H9 (cell line): ENCODE measurements around the gene SLA2. TPM values are rescaled to one million over a fixed set of nuclear protein-coding genes. Genes with fewer than 3 reads are reported as not detected.
"Not testable (repeated sequence)": the region's sequence is repeated elsewhere in the genome, so short reads cannot be mapped to it uniquely, and the experiment has no call there.

Experiments used
- DNase-seq: peaks from one replicate; pipeline ENCODE4 v3.0.0-alpha.2; 2017
- H2AFZ ChIP-seq: one replicate; pipeline ENCODE4 v1.6.1; 2013; ENCODE audit warnings: mild to moderate bottlenecking, low read length, control low read depth, moderate library complexity
- H2AK5ac ChIP-seq: 2 replicates; pipeline ENCODE4 v1.6.1; 2013; ENCODE audit warnings: low read length, control low read depth, mixed read lengths; ENCODE audit not compliant: insufficient read length
- H2BK120ac ChIP-seq: one replicate; pipeline ENCODE4 v1.6.1; 2013; ENCODE audit warnings: low read depth, mild to moderate bottlenecking, low read length, control low read depth, inconsistent platforms; ENCODE audit not compliant: poor library complexity, severe bottlenecking
- H2BK12ac ChIP-seq: 2 replicates; pipeline ENCODE4 v1.6.1; 2013; ENCODE audit warnings: low read length, control low read depth, mixed read lengths, low read depth; ENCODE audit not compliant: insufficient read length
- H2BK15ac ChIP-seq: 2 replicates; pipeline ENCODE4 v1.6.1; 2013; ENCODE audit warnings: low read depth, low read length, control low read depth
- H2BK20ac ChIP-seq: one replicate; pipeline ENCODE4 v1.6.1; 2013; ENCODE audit warnings: low read depth, mild to moderate bottlenecking, low read length, control low read depth, inconsistent platforms; ENCODE audit not compliant: poor library complexity, severe bottlenecking
- H2BK5ac ChIP-seq: 2 replicates; pipeline ENCODE4 v1.6.1; 2013; ENCODE audit warnings: low read length, control low read depth, mixed read lengths; ENCODE audit not compliant: insufficient read length
- H3K14ac ChIP-seq: 2 replicates; pipeline ENCODE4 v1.6.1; 2013; ENCODE audit warnings: low read length, control low read depth; ENCODE audit not compliant: insufficient read depth
- H3K18ac ChIP-seq: 2 replicates; pipeline ENCODE4 v1.6.1; 2013; ENCODE audit warnings: low read depth, mild to moderate bottlenecking, mixed read lengths, low read length, control low read depth; ENCODE audit not compliant: insufficient read length
- H3K23ac ChIP-seq: 2 replicates; pipeline ENCODE4 v1.6.1; 2013; ENCODE audit warnings: low read length, control low read depth, mixed read lengths, low read depth; ENCODE audit not compliant: insufficient read length
- H3K23me2 ChIP-seq: 2 replicates; pipeline ENCODE4 v1.6.1; 2013; ENCODE audit warnings: low read depth, mild to moderate bottlenecking, mixed read lengths, low read length, control low read depth; ENCODE audit not compliant: insufficient read length, poor library complexity, severe bottlenecking
- H3K27ac ChIP-seq: 2 replicates; pipeline ENCODE4 v1.5.1; 2013; ENCODE audit warnings: low read length, control low read depth, mixed read lengths, low read depth; ENCODE audit not compliant: insufficient read length
- H3K27me3 ChIP-seq: 2 replicates; pipeline ENCODE4 v1.6.1; 2013; ENCODE audit warnings: low read length, control low read depth, inconsistent platforms; ENCODE audit not compliant: insufficient read depth
- H3K4ac ChIP-seq: 2 replicates; pipeline ENCODE4 v1.6.1; 2013; ENCODE audit warnings: low read depth, mild to moderate bottlenecking, control low read depth, inconsistent platforms, low read length, moderate library complexity
- H3K4me1 ChIP-seq: 2 replicates; pipeline ENCODE4 v1.6.1; 2013; ENCODE audit warnings: low read length, control low read depth, inconsistent platforms; ENCODE audit not compliant: insufficient read depth
- H3K4me2 ChIP-seq: 2 replicates; pipeline ENCODE4 v1.6.1; 2013; ENCODE audit warnings: low read length, control low read depth, mixed read lengths; ENCODE audit not compliant: insufficient read length, insufficient read depth
- H3K56ac ChIP-seq: 2 replicates; pipeline ENCODE4 v1.6.1; 2013; ENCODE audit warnings: low read depth, mild to moderate bottlenecking, mixed read lengths, low read length, control low read depth; ENCODE audit not compliant: insufficient read length
- H3K79me1 ChIP-seq: 2 replicates; pipeline ENCODE4 v1.6.1; 2013; ENCODE audit warnings: low read depth, mild to moderate bottlenecking, moderate library complexity, low read length, control low read depth, inconsistent platforms; ENCODE audit not compliant: insufficient read depth, poor library complexity, severe bottlenecking
- H3K79me2 ChIP-seq: 2 replicates; pipeline ENCODE4 v1.6.1; 2013; ENCODE audit warnings: low read length, control low read depth, inconsistent platforms; ENCODE audit not compliant: insufficient read depth
- H3K9ac ChIP-seq: 2 replicates; pipeline ENCODE4 v1.6.1; 2013; ENCODE audit warnings: low read length, control low read depth, mixed read lengths; ENCODE audit not compliant: insufficient read length; ENCODE audit errors: extremely low read depth
- H3K9me3 ChIP-seq: one replicate; pipeline ENCODE4 v1.6.1; 2013; ENCODE audit warnings: low read depth, low read length, inconsistent platforms; ENCODE audit not compliant: control insufficient read depth
- H3T11ph ChIP-seq: one replicate; pipeline ENCODE4 v1.6.1; 2013; ENCODE audit warnings: mild to moderate bottlenecking, low read length, control low read depth, inconsistent platforms
- H4K20me1 ChIP-seq: one replicate; pipeline ENCODE4 v1.6.1; 2013; ENCODE audit not compliant: control insufficient read depth, insufficient read length, insufficient read depth
- H4K5ac ChIP-seq: 2 replicates; pipeline ENCODE4 v1.6.1; 2013; ENCODE audit warnings: low read depth, mild to moderate bottlenecking, mixed read lengths, low read length, control low read depth; ENCODE audit not compliant: insufficient read length
- H4K8ac ChIP-seq: replicated peaks from 2 replicates; pipeline ENCODE4 v1.6.1; 2013; ENCODE audit warnings: low read length, control low read depth, mixed read lengths, low read depth; ENCODE audit not compliant: insufficient read length
- H4K91ac ChIP-seq: 2 replicates; pipeline ENCODE4 v1.6.1; 2013; ENCODE audit warnings: low read depth, mild to moderate bottlenecking, moderate library complexity, mixed read lengths, low read length, control low read depth; ENCODE audit not compliant: insufficient read length
- H3K27ac Mint-ChIP-seq, 3 experiments: 2 replicates in 2 of 3; 3 replicates in 1 of 3; pipeline ENCODE4 v1.8.0; 2020 to 2021; ENCODE audit warnings: mixed read lengths in 3 of 3, mild to moderate bottlenecking in 1 of 3, moderate library complexity in 1 of 3
- H3K27me3 Mint-ChIP-seq: 2 replicates; pipeline ENCODE4 v1.8.0; 2021; ENCODE audit warnings: low read depth, mild to moderate bottlenecking, moderate library complexity, mixed read lengths
- H3K36me3 Mint-ChIP-seq, 3 experiments: 2 replicates in 2 of 3; 3 replicates in 1 of 3; pipeline ENCODE4 v1.8.0; 2020 to 2021; ENCODE audit warnings: low read depth in 3 of 3, mixed read lengths in 3 of 3; ENCODE audit not compliant: insufficient read depth in 1 of 3
- H3K4me1 Mint-ChIP-seq, 2 experiments: 2 replicates each; pipeline ENCODE4 v1.8.0; 2020; ENCODE audit warnings: mixed read lengths in 2 of 2
- H3K4me3 Mint-ChIP-seq, 2 experiments: 2 replicates in 1 of 2; 3 replicates in 1 of 2; pipeline ENCODE4 v1.8.0; 2020 to 2021; ENCODE audit warnings: mild to moderate bottlenecking in 2 of 2, mixed read lengths in 2 of 2, moderate library complexity in 1 of 2
- H3K9me3 Mint-ChIP-seq, 2 experiments: 2 replicates in 1 of 2; 3 replicates in 1 of 2; pipeline ENCODE4 v1.8.0; 2020; ENCODE audit warnings: mild to moderate bottlenecking in 2 of 2, mixed read lengths in 2 of 2, moderate library complexity in 1 of 2
- CTCF ChIP-seq: fragments of 200-600 bp; sonication (generic); conservative IDR thresholded peaks from 3 replicates; pipeline ENCODE4 v1.8.0; 2021; ENCODE audit warnings: antibody characterized with exemption, mild to moderate bottlenecking
- WGBS: extraction: QIAGEN DNeasy Blood & Tissue Kit; methylation state at CpG from one replicate; pipeline ENCODE4 v1.1.7; 2013; ENCODE audit warnings: missing lambda C conversion rate, low lambda C conversion rate, mixed read lengths; ENCODE audit not compliant: insufficient read length; ENCODE audit errors: extremely low coverage; 5-methylcytosine and 5-hydroxymethylcytosine counted together
- long read RNA-seq: library from polyadenylated mRNA; unstranded; transcript quantifications from one replicate; pipeline ENCODE4 v2.0.0, GENCODE V29; 2020
- total RNA-seq: library from RNA; stranded (reverse); gene quantifications from 2 replicates; pipeline ENCODE4 v1.2.1, GENCODE V29; 2021

The SLA2 gene
- 0.13 and 0.20 TPM in 2 replicates for total RNA-seq
- long read RNA-seq, partial matches to known transcripts: 1 of 1 reads
- long read RNA-seq, other reads (novel, unspliced or antisense): 0 of 1 reads

- Histone ChIP-seq H3K56ac (no peak within 1 kb of the TSS), H2AFZ (no peak within 1 kb of the TSS), H3K9me3 (no peaks in the 10 kb centered on the region), H3T11ph (no peak within 1 kb of the TSS), H4K5ac (no peak within 1 kb of the TSS), H2BK5ac (no peak within 1 kb of the TSS), H3K27me3 (no peaks in the 10 kb centered on the region), H2BK120ac (peak within 1 kb of the TSS; percentile 30), H4K20me1 (no peaks in the 10 kb centered on the region), H3K27ac (no peak within 1 kb of the TSS), H4K91ac (no peak within 1 kb of the TSS), H2BK20ac (no peak within 1 kb of the TSS), H3K9ac (no peak within 1 kb of the TSS), H3K79me1 (no peaks in the 10 kb centered on the region), H3K4me2 (no peak within 1 kb of the TSS), H3K23me2 (no peaks in the 10 kb centered on the region), H3K4ac (no peak within 1 kb of the TSS), H2BK12ac (no peak within 1 kb of the TSS), H3K23ac (no peak within 1 kb of the TSS), H4K8ac (no peak within 1 kb of the TSS), H2BK15ac (no peak within 1 kb of the TSS), H3K79me2 (no peaks in the 10 kb centered on the region), H2AK5ac (no peak within 1 kb of the TSS), H3K4me1 (peaks cover 8% of the 10 kb centered on the region; the same call in 1 of the 2 replicates), H3K14ac (no peak within 1 kb of the TSS), H3K18ac (no peak within 1 kb of the TSS)
- TF ChIP-seq CTCF: no peak
- Mint-ChIP-seq H3K4me3 (no peak within 1 kb of the TSS), H3K9me3 (no peaks in the 10 kb centered on the region), H3K36me3 (no peaks in the 10 kb centered on the region), H3K27ac (peak within 1 kb of the TSS; percentile 44 to 85 (median 76); a peak in 5 of 7 replicates), H3K27me3 (no peaks in the 10 kb centered on the region; the same call in 1 of the 2 replicates), H3K4me1 (peaks cover 33% of the 10 kb centered on the region in 2 experiments)
- WGBS: no CpG with 5 or more reads among the region's 9 CpGs
- no peak for DNase-seq
These were observed at the start of gene SLA2 for GRCh38 chr20:36645998-36646397. TSS of gene SLA2 (minus strand) at chr20:36646196. CDS start at chr20:36641335, 4,861 bp downstream.

GRCh38 chr20:36695467-36695866 lies 49.5 kb upstream of the SLA2 start:
- not testable (repeated sequence) for H3K9me3 ChIP-seq, H2BK20ac ChIP-seq, H3K27ac ChIP-seq, H3K79me1 ChIP-seq, H3K4me2 ChIP-seq, H3K4me1 ChIP-seq, H2BK12ac ChIP-seq, H2BK120ac ChIP-seq, H2BK15ac ChIP-seq, H3K79me2 ChIP-seq, H4K91ac ChIP-seq, H3K14ac ChIP-seq, H3T11ph ChIP-seq, H4K20me1 ChIP-seq, H3K27me3 ChIP-seq, H3K4me3 Mint-ChIP-seq, H2AFZ ChIP-seq, H3K27me3 Mint-ChIP-seq, DNase-seq, H4K8ac ChIP-seq, H3K56ac ChIP-seq, H2AK5ac ChIP-seq, H2BK5ac ChIP-seq, H3K23ac ChIP-seq, H4K5ac ChIP-seq, H3K4ac ChIP-seq, H3K18ac ChIP-seq, H3K23me2 ChIP-seq, H3K9ac ChIP-seq
- Mint-ChIP-seq H3K4me1 (peaks cover 27 to 29% of the 10 kb centered on the region in 2 experiments), H3K36me3 (peaks cover 21 to 34% (median 26%) of the 10 kb centered on the region in 3 experiments), H3K9me3 (peaks cover 19 to 25% of the 10 kb centered on the region in 2 experiments), H3K27ac (peak overlapping the region; percentile 1 to 97 (median 72); a peak in 4 of 7 replicates)
- WGBS: no CpG with 5 or more reads among the region's 8 CpGs
